Right ventricle myocardium superior (tissue), 1 donor: ENCODE results near the gene PDLIM7. TPM values are rescaled to one million over a fixed set of nuclear protein-coding genes. Genes with fewer than 3 reads are reported as not detected.

ENCODE experiments used
- ATAC-seq: fragments of 200-7000 bp; cut with Tn5 transposase; one replicate; pipeline ENCODE4 v1.9.1; 2020; ENCODE audit warnings: mild to moderate bottlenecking; ENCODE audit not compliant: poor library complexity
- DNase-seq: peaks from one replicate; pipeline ENCODE4 v3.0.0-alpha.2; 2020
- intact Hi-C: fragments of 100-400 bp; cut with DNase I; formaldehyde crosslinking; loops from one replicate; pipeline ENCODE4 v1.11.2; 2022
- total RNA-seq: library from RNA; stranded (reverse); fragmentation: NEBNext Ultra II Directional; extraction: Animal tissue kit (Norgen Biotek cat#: 25700); gene quantifications from one replicate; pipeline ENCODE4 v1.2.1, GENCODE V29; 2021
- donor health status: DM: no; HTN: yes; CAD: no; lungs with severe emphysema.

PDLIM7 gene
- total RNA-seq, 1 donor from 2014 or later: 37.0 TPM

- intact Hi-C loops: no loop called here
- DNase-seq: no peak
- no peak for ATAC-seq
Observed at GRCh38 chr5:177440990-177441780, 56.2 kb downstream of the PDLIM7 start.

GRCh38 chr5:177440211-177440989 is 57.0 kb downstream of the PDLIM7 start:
- ATAC-seq (no peak), DNase-seq (no peak)
- intact Hi-C loops: no loop called here

GRCh38 chr5:177439518-177440053 is 57.8 kb downstream of the PDLIM7 start:
- no peak for ATAC-seq
- DNase-seq: no peak
- intact Hi-C loops: no loop called here

- DNase-seq (no peak), ATAC-seq (no peak)
- intact Hi-C loops: no loop called here
Observed at GRCh38 chr5:177438468-177438867, 58.9 kb downstream of the PDLIM7 start.

GRCh38 chr5:177437623-177438022 is 59.8 kb downstream of the PDLIM7 start:
- DNase-seq (no peak), ATAC-seq (no peak)
- intact Hi-C loops: no loop called here

GRCh38 chr5:177435847-177436536 is 61.4 kb downstream of the PDLIM7 start:
- no peak for DNase-seq
- no peak for ATAC-seq
- intact Hi-C loops: no loop called here

GRCh38 chr5:177434942-177435738 is 62.3 kb downstream of the PDLIM7 start:
- intact Hi-C loops: no loop called here
- no peak for ATAC-seq
- no peak for DNase-seq

- DNase-seq: no peak
- intact Hi-C loops: no loop called here
- ATAC-seq: no peak
Observed at GRCh38 chr5:177434437-177434836, 63.0 kb downstream of the PDLIM7 start.

- no peak for DNase-seq
- intact Hi-C loops: no loop called here
- no peak for ATAC-seq
Observed at GRCh38 chr5:177433658-177434217, 63.7 kb downstream of the PDLIM7 start.

Other genes with a start within 250 kb of the PDLIM7 start
- 21.2 TPM for gene RAB24, start 193.9 kb downstream of the PDLIM7 start, total RNA-seq
- 27.6 TPM for gene PRELID1, start 193.8 kb downstream of the PDLIM7 start, total RNA-seq
- 2.5 TPM for gene MXD3, start 185.7 kb downstream of the PDLIM7 start, total RNA-seq
- 56.8 TPM for gene LMAN2, start 145.9 kb downstream of the PDLIM7 start, total RNA-seq
- 2.4 TPM for gene RGS14, start 139.7 kb downstream of the PDLIM7 start, total RNA-seq
- gene SLC34A1, start 113.2 kb downstream of the PDLIM7 start, total RNA-seq: not detected
- not detected for gene PFN3, start 96.9 kb downstream of the PDLIM7 start, total RNA-seq
- not detected for gene F12, start 88.0 kb downstream of the PDLIM7 start, total RNA-seq
- gene GRK6, start 70.9 kb downstream of the PDLIM7 start, total RNA-seq: 16.0 TPM
- gene PRR7, start 50.8 kb downstream of the PDLIM7 start, total RNA-seq: 0.59 TPM
- 24.2 TPM for gene DBN1, start 24.0 kb downstream of the PDLIM7 start, total RNA-seq
- gene DOK3, start 12.2 kb upstream of the PDLIM7 start, total RNA-seq: 4.2 TPM
- gene DDX41, start 19.4 kb upstream of the PDLIM7 start, total RNA-seq: 22.6 TPM
- 23.2 TPM for gene FAM193B, start 57.0 kb upstream of the PDLIM7 start, total RNA-seq
- 61.0 TPM for gene TMED9, start 94.6 kb upstream of the PDLIM7 start, total RNA-seq
- gene B4GALT7, start 102.5 kb upstream of the PDLIM7 start, total RNA-seq: 12.9 TPM